ENCODE results near the gene CABLES1. TPM values are rescaled to one million over a fixed set of nuclear protein-coding genes. Genes with fewer than 3 reads are reported as not detected.
A peak's percentile ranks its signal among the peaks of the same experiment; 100 is the strongest.

Gene CABLES1
- polyA plus RNA-seq, 3 donors = 0.09 to 0.15 TPM; not detected in 1

GRCh38 chr18:23207994-23208393 lies 72.7 kb downstream of the CABLES1 start:
- intact Hi-C loops (cut with micrococcal nuclease) = no loop called here
- Histone ChIP-seq H3K79me2 (ENCODE audit: insufficient read depth, low read length) (no peaks in the 10 kb centered on the region), H3K9ac (ENCODE audit: insufficient read depth, low read length, poor library complexity, severe bottlenecking) (no peak overlapping the region), H3K27ac (ENCODE audit: low read depth in 1 of 2, low read length in 2 of 2) (no peak overlapping the region), H3K4me1 (ENCODE audit: control insufficient read depth in 1 of 2, insufficient read depth in 2 of 2, low read length in 2 of 2) (no peaks in the 10 kb centered on the region), H3K9me3 (replicated peaks in 1 of 2; ENCODE audit: control insufficient read depth in 1 of 2, insufficient read depth in 1 of 2, low read length in 2 of 2) (no peaks in the 10 kb centered on the region), H2AFZ (ENCODE audit: insufficient read depth, low read depth, low read length, poor library complexity, severe bottlenecking) (no peak overlapping the region), H3K4me3 (replicated peaks in 1 of 3; ENCODE audit: low read depth in 2 of 3, low read length in 3 of 3) (no peak overlapping the region), H3K4me2 (replicated peaks; ENCODE audit: extremely low read depth, low read length, poor library complexity, severe bottlenecking) (no peak overlapping the region), H3K27me3 (ENCODE audit: control insufficient read depth in 2 of 2, insufficient read depth in 2 of 2, low read length in 2 of 2) (no peaks in the 10 kb centered on the region), H3K36me3 (replicated peaks in 1 of 2; ENCODE audit: control insufficient read depth in 1 of 2, insufficient read depth in 2 of 2, low read length in 2 of 2) (no peaks in the 10 kb centered on the region), H4K20me1 (ENCODE audit: insufficient read depth, low read length) (no peaks in the 10 kb centered on the region)
- H3K4me3 Mint-ChIP-seq = no peak overlapping the region
- no peak for DNase-seq
- H3K27ac Mint-ChIP-seq = no peak overlapping the region
- TF ChIP-seq CTCF (IDR thresholded peaks at IDR 0.05) = no peak
- peaks cover 0 to 7% (median 3%) of the 10 kb centered on the region in 3 donors for H3K27me3 Mint-ChIP-seq (ENCODE audit: low read depth in 3 of 3)
- peaks cover 12% of the 10 kb centered on the region for H3K4me1 Mint-ChIP-seq
- peaks cover 2 to 12% (median 3%) of the 10 kb centered on the region in 7 donors for H3K9me3 Mint-ChIP-seq
- 97% methylated on average over 2 of the region's 6 CpGs for WGBS (ENCODE audit: insufficient coverage)
- no peaks in the 10 kb centered on the region for H3K36me3 Mint-ChIP-seq

- TF ChIP-seq CTCF (IDR thresholded peaks at IDR 0.05) = no peak
- Histone ChIP-seq H3K4me1 (ENCODE audit: control insufficient read depth in 1 of 2, insufficient read depth in 2 of 2, low read length in 2 of 2) (no peaks in the 10 kb centered on the region), H3K27ac (ENCODE audit: low read depth in 1 of 2, low read length in 2 of 2) (no peak overlapping the region), H3K9me3 (replicated peaks in 1 of 2; ENCODE audit: control insufficient read depth in 1 of 2, insufficient read depth in 1 of 2, low read length in 2 of 2) (no peaks in the 10 kb centered on the region), H3K27me3 (ENCODE audit: control insufficient read depth in 2 of 2, insufficient read depth in 2 of 2, low read length in 2 of 2) (no peaks in the 10 kb centered on the region), H3K79me2 (ENCODE audit: insufficient read depth, low read length) (no peaks in the 10 kb centered on the region), H4K20me1 (ENCODE audit: insufficient read depth, low read length) (no peaks in the 10 kb centered on the region), H3K36me3 (replicated peaks in 1 of 2; ENCODE audit: control insufficient read depth in 1 of 2, insufficient read depth in 2 of 2, low read length in 2 of 2) (no peaks in the 10 kb centered on the region), H3K9ac (ENCODE audit: insufficient read depth, low read length, poor library complexity, severe bottlenecking) (no peak overlapping the region), H3K4me3 (replicated peaks in 1 of 3; ENCODE audit: low read depth in 2 of 3, low read length in 3 of 3) (no peak overlapping the region), H3K4me2 (replicated peaks; ENCODE audit: extremely low read depth, low read length, poor library complexity, severe bottlenecking) (no peak overlapping the region), H2AFZ (ENCODE audit: insufficient read depth, low read depth, low read length, poor library complexity, severe bottlenecking) (no peak overlapping the region)
- H3K4me1 Mint-ChIP-seq = peaks cover 13% of the 10 kb centered on the region
- no peaks in the 10 kb centered on the region for H3K36me3 Mint-ChIP-seq
- peaks cover 0 to 7% (median 3%) of the 10 kb centered on the region in 3 donors for H3K27me3 Mint-ChIP-seq (ENCODE audit: low read depth in 3 of 3)
- 100% methylated on average over 3 of the region's 3 CpGs for WGBS (ENCODE audit: insufficient coverage)
- DNase-seq = no peak
- peaks cover 2 to 12% (median 3%) of the 10 kb centered on the region in 7 donors for H3K9me3 Mint-ChIP-seq
- no peak overlapping the region for H3K4me3 Mint-ChIP-seq
- H3K27ac Mint-ChIP-seq = peak overlapping the region in 1 of 7 donors; percentile 77
- intact Hi-C loops (cut with micrococcal nuclease) = no loop called here
Observed at GRCh38 chr18:23208600-23208999, 73.3 kb downstream of the CABLES1 start.
